ENCODE measurements around the gene PLAAT5. TPM values are rescaled to one million over a fixed set of nuclear protein-coding genes. Genes with fewer than 3 reads are reported as not detected.
"Not testable (repeated sequence)": the region's sequence is repeated elsewhere in the genome, so short reads cannot be mapped to it uniquely, and the experiment has no call there.

The PLAAT5 gene
- total RNA-seq (2014; rRNA removed), result not detected in 2 replicates
- polyA plus RNA-seq (2012), result not detected

- no peak for DNase-seq (ENCODE audit: low read depth)
These were observed at the start of gene PLAAT5 for GRCh38 chr11:63490551-63491239. TSS of gene PLAAT5 (minus strand) at chr11:63491167. CDS start at chr11:63491034, 133 bp downstream.

- DNase-seq (ENCODE audit: low read depth), result peak; percentile 53
These were observed 46.5 kb upstream of the PLAAT5 start for GRCh38 chr11:63537293-63538101.

GRCh38 chr11:63536669-63537292 is 45.8 kb upstream of the PLAAT5 start, which contains the start of gene PLAAT4:
TSS of gene PLAAT4 (plus strand) at chr11:63536808. CDS start at chr11:63536869, 61 bp downstream.
- peak; percentile 58 for DNase-seq (ENCODE audit: low read depth)

GRCh38 chr11:63535734-63536133 is 44.8 kb upstream of the PLAAT5 start:
- no peak for DNase-seq (ENCODE audit: low read depth)

- DNase-seq (ENCODE audit: low read depth), result no peak
These were observed 44.0 kb upstream of the PLAAT5 start for GRCh38 chr11:63534895-63535461.

GRCh38 chr11:63534076-63534475 is 43.1 kb upstream of the PLAAT5 start:
- no peak for DNase-seq (ENCODE audit: low read depth)

- no peak for DNase-seq (ENCODE audit: low read depth)
These were observed 42.0 kb upstream of the PLAAT5 start for GRCh38 chr11:63532799-63533475.

- no peak for DNase-seq (ENCODE audit: low read depth)
These were observed 41.1 kb upstream of the PLAAT5 start for GRCh38 chr11:63532117-63532516.

GRCh38 chr11:63531074-63531792 is 40.3 kb upstream of the PLAAT5 start:
- DNase-seq (ENCODE audit: low read depth), result peak; percentile 88

- DNase-seq (ENCODE audit: low read depth), result no peak
These were observed 39.1 kb upstream of the PLAAT5 start for GRCh38 chr11:63530021-63530420.

GRCh38 chr11:63529373-63529772 is 38.4 kb upstream of the PLAAT5 start:
- DNase-seq (ENCODE audit: low read depth), result not testable (repeated sequence)

GRCh38 chr11:63528729-63529278 is 37.8 kb upstream of the PLAAT5 start:
- not testable (repeated sequence) for DNase-seq (ENCODE audit: low read depth)

- DNase-seq (ENCODE audit: low read depth), result not testable (repeated sequence)
These were observed 37.2 kb upstream of the PLAAT5 start for GRCh38 chr11:63528156-63528555.

- no peak for DNase-seq (ENCODE audit: low read depth)
These were observed 36.7 kb upstream of the PLAAT5 start for GRCh38 chr11:63527667-63528066.

- DNase-seq (ENCODE audit: low read depth), result no peak
These were observed 32.2 kb upstream of the PLAAT5 start for GRCh38 chr11:63523151-63523550.

- DNase-seq (ENCODE audit: low read depth), result peak; percentile 18
These were observed 30.9 kb upstream of the PLAAT5 start for GRCh38 chr11:63521896-63522295.

GRCh38 chr11:63520606-63521170 is 29.7 kb upstream of the PLAAT5 start:
- DNase-seq (ENCODE audit: low read depth), result peak; percentile 20

- peak; percentile 90 for DNase-seq (ENCODE audit: low read depth)
These were observed 27.6 kb upstream of the PLAAT5 start for GRCh38 chr11:63518548-63518947.

- no peak for DNase-seq (ENCODE audit: low read depth)
These were observed 26.2 kb upstream of the PLAAT5 start for GRCh38 chr11:63517156-63517555.

GRCh38 chr11:63516109-63516508 is 25.1 kb upstream of the PLAAT5 start:
- no peak for DNase-seq (ENCODE audit: low read depth)
